IMR-90 (cell line): Measurements from ENCODE around the gene NUP153.

ENCODE experiments used
- BHLHE40 ChIP-seq: fragments of 150-350 bp; IDR thresholded peaks from 2 replicates; pipeline ENCODE4 v1.6.1; 2016; ENCODE audit warnings: mild to moderate bottlenecking, low read depth, low read length
- CTCF ChIP-seq: conservative IDR thresholded peaks from 2 replicates; pipeline ENCODE4 v1.5.1; 2012; ENCODE audit warnings: mild to moderate bottlenecking, low read depth, low read length, improper control_type of control experiment
- FOS ChIP-seq: fragments of 150-350 bp; IDR thresholded peaks from 2 replicates; pipeline ENCODE4 v1.6.1; 2016; ENCODE audit warnings: low read depth, low read length
- MAZ ChIP-seq: IDR thresholded peaks from 2 replicates; pipeline ENCODE4 v1.6.1; 2012; ENCODE audit warnings: low read depth, mild to moderate bottlenecking, low read length, improper control_type of control experiment, moderate library complexity, borderline replicate concordance
- NFE2L2 ChIP-seq: fragments of 150-350 bp; IDR thresholded peaks from 2 replicates; pipeline ENCODE4 v1.6.1; 2016; ENCODE audit warnings: low read depth, mild to moderate bottlenecking, low read length
- POLR2A ChIP-seq: IDR thresholded peaks from 2 replicates; pipeline ENCODE4 v1.6.1; 2012; ENCODE audit warnings: mild to moderate bottlenecking, low read depth, low read length
- RAD21 ChIP-seq: IDR thresholded peaks from 2 replicates; pipeline ENCODE4 v1.6.1; 2012; ENCODE audit warnings: low read length, improper control_type of control experiment
- RCOR1 ChIP-seq: IDR thresholded peaks from 2 replicates; pipeline ENCODE4 v1.6.1; 2012; ENCODE audit warnings: mild to moderate bottlenecking, low read length, improper control_type of control experiment; ENCODE audit not compliant: insufficient replicate concordance
- RFX5 ChIP-seq: IDR thresholded peaks from 2 replicates; pipeline ENCODE4 v1.8.0; 2012; ENCODE audit warnings: low read depth, mild to moderate bottlenecking, low read length, moderate library complexity
- USF2 ChIP-seq: fragments of 150-350 bp; IDR thresholded peaks from 2 replicates; pipeline ENCODE4 v1.6.1; 2017; ENCODE audit warnings: mild to moderate bottlenecking, antibody characterized with exemption, low read length, low read depth
- TF ChIP-seq, protein P1 (sequence below): fragments of 150-350 bp; IDR thresholded peaks from 2 replicates; pipeline ENCODE4 v1.6.1; 2016; ENCODE audit warnings: low read depth, mild to moderate bottlenecking, low read length, moderate library complexity, borderline replicate concordance

DNA sequence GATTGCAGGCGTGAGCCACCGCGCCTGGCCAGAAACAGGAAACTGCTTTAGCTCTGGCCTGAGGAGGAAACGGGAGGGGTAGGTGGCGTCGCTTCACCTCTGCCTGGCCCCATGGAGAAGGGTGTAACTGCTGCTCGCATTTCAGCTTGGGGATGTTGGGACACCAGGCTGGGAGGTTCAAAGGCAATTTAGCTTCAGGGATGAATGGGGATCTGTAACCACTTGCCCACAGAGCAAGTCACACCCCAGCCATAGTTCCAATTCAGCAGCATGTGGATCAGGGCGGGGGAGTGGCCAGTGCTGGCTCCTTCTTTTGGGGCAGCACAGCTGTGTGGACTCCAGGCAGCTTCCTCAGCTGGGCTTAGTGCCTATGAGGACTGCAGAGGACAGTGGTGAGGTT lies 34.8 kb upstream of the NUP153 start:
- TF ChIP-seq CTCF (no peak), BHLHE40 (no peak), POLR2A (no peak), MAZ (no peak), FOS (no peak), RAD21 (no peak), NFE2L2 (no peak), RFX5 (no peak), USF2 (no peak), RCOR1 (no peak)
- TF ChIP-seq, protein P1, sequence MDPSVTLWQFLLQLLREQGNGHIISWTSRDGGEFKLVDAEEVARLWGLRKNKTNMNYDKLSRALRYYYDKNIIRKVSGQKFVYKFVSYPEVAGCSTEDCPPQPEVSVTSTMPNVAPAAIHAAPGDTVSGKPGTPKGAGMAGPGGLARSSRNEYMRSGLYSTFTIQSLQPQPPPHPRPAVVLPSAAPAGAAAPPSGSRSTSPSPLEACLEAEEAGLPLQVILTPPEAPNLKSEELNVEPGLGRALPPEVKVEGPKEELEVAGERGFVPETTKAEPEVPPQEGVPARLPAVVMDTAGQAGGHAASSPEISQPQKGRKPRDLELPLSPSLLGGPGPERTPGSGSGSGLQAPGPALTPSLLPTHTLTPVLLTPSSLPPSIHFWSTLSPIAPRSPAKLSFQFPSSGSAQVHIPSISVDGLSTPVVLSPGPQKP: no peak
